Stimulated activated CD4-positive, alpha-beta T cell treated with anti-CD3 and anti-CD28 coated beads, TNF-alpha, amount 100 ng/mL, for 48 hours (primary cell): Measurements from ENCODE around the gene COX8C.
"Not testable (repeated sequence)": the region's sequence is repeated elsewhere in the genome, so short reads cannot be mapped to it uniquely, and the experiment has no call there.

Experiments used
- DNase-seq, 3 donors: peaks; one replicate each; pipeline ENCODE4 v3.0.0-alpha.2; 2020; ENCODE audit warnings: low read depth in 3 of 3

COX8C gene

GRCh38 chr14:93320489-93320888, 26.5 kb upstream of the COX8C start:
- no peak for DNase-seq

- no peak for DNase-seq
These were observed 23.9 kb upstream of the COX8C start for GRCh38 chr14:93322929-93323599.

GRCh38 chr14:93323600-93324174, 23.3 kb upstream of the COX8C start:
- no peak for DNase-seq

- DNase-seq = no peak
These were observed 20.8 kb upstream of the COX8C start for GRCh38 chr14:93326196-93326595.

- DNase-seq = no peak
These were observed 18.4 kb upstream of the COX8C start for GRCh38 chr14:93328546-93328945.

- no peak for DNase-seq
These were observed 16.9 kb upstream of the COX8C start for GRCh38 chr14:93329965-93330608.

- no peak for DNase-seq
These were observed 16.4 kb upstream of the COX8C start for GRCh38 chr14:93330609-93331000.

- DNase-seq = no peak
These were observed 15.8 kb upstream of the COX8C start for GRCh38 chr14:93331002-93331727.

GRCh38 chr14:93331728-93332396, 15.1 kb upstream of the COX8C start:
- no peak for DNase-seq

- peak; percentile 1 to 18 (median 6) for DNase-seq
These were observed 14.6 kb upstream of the COX8C start for GRCh38 chr14:93332397-93332852.

- peak; percentile 89 to 96 (median 92) for DNase-seq
These were observed 13.9 kb upstream of the COX8C start, which contains the start of gene BTBD7 for GRCh38 chr14:93332853-93333630. TSS of gene BTBD7 (minus strand) at chr14:93333036. CDS start at chr14:93296051, 36,985 bp downstream.

- no peak for DNase-seq
These were observed 13.3 kb upstream of the COX8C start for GRCh38 chr14:93333631-93334103.

- no peak for DNase-seq
These were observed 9.7 kb upstream of the COX8C start for GRCh38 chr14:93337143-93337753.

- no peak for DNase-seq
These were observed 9.1 kb upstream of the COX8C start for GRCh38 chr14:93337884-93338283.

GRCh38 chr14:93343266-93343665, 3.7 kb upstream of the COX8C start:
- DNase-seq = no peak

- no peak for DNase-seq
These were observed 3.2 kb upstream of the COX8C start for GRCh38 chr14:93343797-93344196.

GRCh38 chr14:93347850-93348249, 868 bp downstream of the COX8C start:
- no peak for DNase-seq

GRCh38 chr14:93348292-93348691, 1.3 kb downstream of the COX8C start:
- DNase-seq = no peak

GRCh38 chr14:93354873-93355272, 7.9 kb downstream of the COX8C start:
- DNase-seq = not testable (repeated sequence)

- DNase-seq = no peak
These were observed 22.2 kb downstream of the COX8C start for GRCh38 chr14:93368996-93369712.
